ENCODE data around the gene KCTD16.

KCTD16 gene

DNA sequence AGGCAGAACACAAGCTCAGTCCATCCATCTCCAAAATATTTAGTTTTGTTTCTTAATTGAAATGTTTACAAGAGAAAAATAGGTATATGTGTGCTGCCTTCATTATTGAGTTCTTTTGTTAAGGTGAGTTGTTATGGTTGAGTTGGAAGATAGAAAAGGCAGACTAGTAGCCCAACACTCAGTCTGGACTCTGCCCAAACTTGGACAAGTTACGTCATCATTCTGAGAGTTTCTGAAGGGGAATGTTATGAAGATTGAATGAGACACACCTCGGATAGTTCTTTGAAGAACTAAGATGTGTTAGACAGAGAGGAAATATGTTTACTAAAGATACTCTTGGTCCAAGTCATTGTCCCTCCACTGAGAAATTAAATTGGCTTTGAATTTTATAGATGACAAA is 245.5 kb downstream of the KCTD16 start:
- Histone ChIP-seq H3K36me3 (ENCODE audit: insufficient read depth, low read length) (no peaks in the 10 kb centered on the region), H3K4me1 (ENCODE audit: insufficient read depth, low read length) (no peaks in the 10 kb centered on the region), H3K27ac (ENCODE audit: low read length) (no peak overlapping the region), H3K9ac (ENCODE audit: low read depth, low read length) (no peak overlapping the region), H3K27me3 (ENCODE audit: insufficient read depth, low read length, poor library complexity) (no peaks in the 10 kb centered on the region), H3K79me2 (ENCODE audit: insufficient read depth, low read length) (no peaks in the 10 kb centered on the region), H3K9me3 (ENCODE audit: insufficient read depth, low read length, severe bottlenecking) (no peaks in the 10 kb centered on the region), H4K20me1 (ENCODE audit: insufficient read depth, low read length) (no peaks in the 10 kb centered on the region), H3K4me2 (ENCODE audit: insufficient read depth, low read length) (no peak overlapping the region), H2AFZ (ENCODE audit: low read depth, low read length) (no peak overlapping the region), H3K4me3 (ENCODE audit: low read depth in 1 of 2, low read length in 2 of 2) (no peak overlapping the region)
- ATAC-seq (ENCODE audit: insufficient read depth, low read depth) (no peak), DNase-seq (no peak)
- no peak for TF ChIP-seq EZH2 (IDR thresholded peaks at IDR 0.05; ENCODE audit: borderline replicate concordance, low read depth, low read length, severe bottlenecking)
- TF ChIP-seq, protein P1, sequence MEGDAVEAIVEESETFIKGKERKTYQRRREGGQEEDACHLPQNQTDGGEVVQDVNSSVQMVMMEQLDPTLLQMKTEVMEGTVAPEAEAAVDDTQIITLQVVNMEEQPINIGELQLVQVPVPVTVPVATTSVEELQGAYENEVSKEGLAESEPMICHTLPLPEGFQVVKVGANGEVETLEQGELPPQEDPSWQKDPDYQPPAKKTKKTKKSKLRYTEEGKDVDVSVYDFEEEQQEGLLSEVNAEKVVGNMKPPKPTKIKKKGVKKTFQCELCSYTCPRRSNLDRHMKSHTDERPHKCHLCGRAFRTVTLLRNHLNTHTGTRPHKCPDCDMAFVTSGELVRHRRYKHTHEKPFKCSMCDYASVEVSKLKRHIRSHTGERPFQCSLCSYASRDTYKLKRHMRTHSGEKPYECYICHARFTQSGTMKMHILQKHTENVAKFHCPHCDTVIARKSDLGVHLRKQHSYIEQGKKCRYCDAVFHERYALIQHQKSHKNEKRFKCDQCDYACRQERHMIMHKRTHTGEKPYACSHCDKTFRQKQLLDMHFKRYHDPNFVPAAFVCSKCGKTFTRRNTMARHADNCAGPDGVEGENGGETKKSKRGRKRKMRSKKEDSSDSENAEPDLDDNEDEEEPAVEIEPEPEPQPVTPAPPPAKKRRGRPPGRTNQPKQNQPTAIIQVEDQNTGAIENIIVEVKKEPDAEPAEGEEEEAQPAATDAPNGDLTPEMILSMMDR (IDR thresholded peaks at IDR 0.05; ENCODE audit: borderline replicate concordance, extremely low read depth, low read length, poor library complexity, severe bottlenecking), result no peak

DNA sequence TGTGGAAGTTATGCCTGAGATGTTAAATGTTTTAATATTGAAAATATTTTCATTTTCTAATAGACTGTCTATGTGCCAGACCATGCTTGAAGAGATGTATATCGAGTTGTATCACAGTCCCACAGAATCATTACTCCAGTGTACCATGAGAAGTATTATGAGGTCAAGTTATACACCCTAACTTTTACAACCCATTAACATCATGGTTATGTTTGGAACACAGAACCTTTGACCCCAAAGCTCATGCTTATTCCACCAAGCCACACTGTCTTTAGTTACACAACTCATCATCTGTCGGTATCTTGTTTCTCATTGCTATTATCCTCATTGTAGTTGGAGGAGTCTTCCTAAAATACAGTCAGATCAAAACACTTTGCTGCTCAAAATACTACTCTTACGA is 248.0 kb downstream of the KCTD16 start:
- H3K36me3 ChIP-seq (ENCODE audit: insufficient read depth, low read length), result no peaks in the 10 kb centered on the region
- H3K9me3 ChIP-seq (ENCODE audit: insufficient read depth, low read length, severe bottlenecking), result no peaks in the 10 kb centered on the region
- no peak overlapping the region for H3K4me3 ChIP-seq (ENCODE audit: low read depth in 1 of 2, low read length in 2 of 2)
- TF ChIP-seq EZH2 (IDR thresholded peaks at IDR 0.05; ENCODE audit: borderline replicate concordance, low read depth, low read length, severe bottlenecking), result no peak
- TF ChIP-seq, protein P1 (IDR thresholded peaks at IDR 0.05; ENCODE audit: borderline replicate concordance, extremely low read depth, low read length, poor library complexity, severe bottlenecking), result no peak
- ATAC-seq (ENCODE audit: insufficient read depth, low read depth), result no peak
- no peak for DNase-seq
- H4K20me1 ChIP-seq (ENCODE audit: insufficient read depth, low read length), result no peaks in the 10 kb centered on the region
- no peak overlapping the region for H2AFZ ChIP-seq (ENCODE audit: low read depth, low read length)
- no peaks in the 10 kb centered on the region for H3K4me1 ChIP-seq (ENCODE audit: insufficient read depth, low read length)
- no peak overlapping the region for H3K4me2 ChIP-seq (ENCODE audit: insufficient read depth, low read length)
- H3K27me3 ChIP-seq (ENCODE audit: insufficient read depth, low read length, poor library complexity), result no peaks in the 10 kb centered on the region
- no peaks in the 10 kb centered on the region for H3K79me2 ChIP-seq (ENCODE audit: insufficient read depth, low read length)
- H3K27ac ChIP-seq (ENCODE audit: low read length), result no peak overlapping the region
- no peak overlapping the region for H3K9ac ChIP-seq (ENCODE audit: low read depth, low read length)

DNA sequence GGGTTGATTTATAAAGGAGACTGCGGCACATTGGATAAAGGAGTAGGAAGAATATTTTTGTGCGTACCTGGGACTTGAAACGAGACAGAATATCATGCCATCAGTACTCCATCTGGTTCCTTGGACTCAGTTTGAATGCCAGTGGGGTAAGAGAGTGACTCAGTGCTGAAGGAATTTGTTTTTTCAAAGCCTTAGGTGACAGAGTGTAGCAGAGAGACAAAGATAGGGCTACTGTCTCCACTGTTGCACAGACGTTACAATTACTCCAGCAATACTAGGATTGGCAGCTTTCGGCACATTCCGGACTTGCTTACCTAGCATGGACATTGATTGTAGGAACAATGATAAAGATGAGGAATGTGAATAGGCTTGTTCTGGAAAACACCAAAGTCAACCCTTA is 250.7 kb downstream of the KCTD16 start:
- Histone ChIP-seq H3K9me3 (ENCODE audit: insufficient read depth, low read length, severe bottlenecking) (no peaks in the 10 kb centered on the region), H3K4me1 (ENCODE audit: insufficient read depth, low read length) (no peaks in the 10 kb centered on the region), H3K9ac (ENCODE audit: low read depth, low read length) (no peak overlapping the region), H3K79me2 (ENCODE audit: insufficient read depth, low read length) (no peaks in the 10 kb centered on the region), H4K20me1 (ENCODE audit: insufficient read depth, low read length) (no peaks in the 10 kb centered on the region), H3K27me3 (ENCODE audit: insufficient read depth, low read length, poor library complexity) (no peaks in the 10 kb centered on the region), H3K36me3 (ENCODE audit: insufficient read depth, low read length) (no peaks in the 10 kb centered on the region), H3K4me2 (ENCODE audit: insufficient read depth, low read length) (no peak overlapping the region), H3K27ac (ENCODE audit: low read length) (no peak overlapping the region), H3K4me3 (ENCODE audit: low read depth in 1 of 2, low read length in 2 of 2) (no peak overlapping the region), H2AFZ (ENCODE audit: low read depth, low read length) (no peak overlapping the region)
- DNase-seq, result no peak
- no peak for TF ChIP-seq EZH2 (IDR thresholded peaks at IDR 0.05; ENCODE audit: borderline replicate concordance, low read depth, low read length, severe bottlenecking)
- TF ChIP-seq, protein P1 (IDR thresholded peaks at IDR 0.05; ENCODE audit: borderline replicate concordance, extremely low read depth, low read length, poor library complexity, severe bottlenecking), result no peak
- ATAC-seq (ENCODE audit: insufficient read depth, low read depth), result no peak
